ENCODE results near the gene SLC1A7. TPM values are rescaled to one million over a fixed set of nuclear protein-coding genes. Genes with fewer than 3 reads are reported as not detected.

The SLC1A7 gene
- total and polyA plus RNA-seq, 7 donors, result 0.04 to 6.2 (median 0.36) TPM

GRCh38 chr1:53145051-53145600 lies 2.7 kb upstream of the SLC1A7 start:
- WGBS, 3 donors, result 84 to 92% (median 92%) methylated on average over 11 of the region's 11 CpGs
- no peaks in the 10 kb centered on the region for H3K36me3 ChIP-seq (ENCODE audit: insufficient read depth in 1 of 2, low read depth in 1 of 2)
- ATAC-seq (no peak), DNase-seq (no peak)
- peaks cover 0 to 3% (median 0%) of the 10 kb centered on the region in 3 donors for H3K27me3 ChIP-seq (ENCODE audit: insufficient read depth in 3 of 3, low read length in 2 of 3)
- no peaks in the 10 kb centered on the region for H3K9me3 ChIP-seq
- intact Hi-C loops (cut with DNase I), result no loop called here
- H3K27ac ChIP-seq, result no peak overlapping the region
- TF ChIP-seq CTCF (IDR thresholded peaks at IDR 0.05), result no peak
- H3K4me1 ChIP-seq, result no peaks in the 10 kb centered on the region
- no peak overlapping the region for H3K4me3 ChIP-seq

GRCh38 chr1:53144201-53144600 lies 1.8 kb upstream of the SLC1A7 start:
- intact Hi-C loops (cut with DNase I), result no loop called here
- H3K4me1 ChIP-seq, result no peaks in the 10 kb centered on the region
- H3K9me3 ChIP-seq, result no peaks in the 10 kb centered on the region
- no peaks in the 10 kb centered on the region for H3K36me3 ChIP-seq (ENCODE audit: insufficient read depth in 1 of 2, low read depth in 1 of 2)
- DNase-seq (no peak), ATAC-seq (no peak)
- no peak overlapping the region for H3K27ac ChIP-seq
- TF ChIP-seq CTCF (IDR thresholded peaks at IDR 0.05), result no peak
- 61 to 93% (median 79%) methylated on average over 3 of the region's 3 CpGs for WGBS, 3 donors
- no peaks in the 10 kb centered on the region for H3K27me3 ChIP-seq (ENCODE audit: insufficient read depth in 3 of 3, low read length in 2 of 3)
- no peak overlapping the region for H3K4me3 ChIP-seq

- no peak for TF ChIP-seq CTCF (IDR thresholded peaks at IDR 0.05)
- Histone ChIP-seq H3K27ac (no peak overlapping the region), H3K9me3 (no peaks in the 10 kb centered on the region), H3K4me1 (no peaks in the 10 kb centered on the region), H3K4me3 (no peak overlapping the region), H3K27me3 (ENCODE audit: insufficient read depth in 3 of 3, low read length in 2 of 3) (no peaks in the 10 kb centered on the region), H3K36me3 (ENCODE audit: insufficient read depth in 1 of 2, low read depth in 1 of 2) (no peaks in the 10 kb centered on the region)
- 73 to 84% (median 74%) methylated on average over 4 of the region's 4 CpGs for WGBS, 3 donors
- ATAC-seq (no peak), DNase-seq (no peak)
- intact Hi-C loops (cut with DNase I), result no loop called here
Observed at GRCh38 chr1:53143527-53143926, 1.1 kb upstream of the SLC1A7 start.

- H3K4me3 ChIP-seq, result no peak overlapping the region
- intact Hi-C loops (cut with DNase I), result no loop called here
- no peak for TF ChIP-seq CTCF (IDR thresholded peaks at IDR 0.05)
- H3K27me3 ChIP-seq (ENCODE audit: insufficient read depth in 3 of 3, low read length in 2 of 3), result no peaks in the 10 kb centered on the region
- H3K9me3 ChIP-seq, result peaks cover 9% of the 10 kb centered on the region
- H3K27ac ChIP-seq, result no peak overlapping the region
- H3K36me3 ChIP-seq (ENCODE audit: insufficient read depth in 1 of 2, low read depth in 1 of 2), result no peaks in the 10 kb centered on the region
- no peaks in the 10 kb centered on the region for H3K4me1 ChIP-seq
- DNase-seq (no peak), ATAC-seq (no peak)
- WGBS, 3 donors, result 82 to 83% (median 82%) methylated on average over 15 of the region's 15 CpGs
Observed at GRCh38 chr1:53141487-53142055, 867 bp downstream of the SLC1A7 start.

GRCh38 chr1:53140451-53140850 lies 2.0 kb downstream of the SLC1A7 start:
- Histone ChIP-seq H3K36me3 (ENCODE audit: insufficient read depth in 1 of 2, low read depth in 1 of 2) (no peaks in the 10 kb centered on the region), H3K4me3 (no peak overlapping the region), H3K9me3 (peaks cover 9% of the 10 kb centered on the region), H3K4me1 (no peaks in the 10 kb centered on the region), H3K27ac (peak overlapping the region; percentile 16), H3K27me3 (ENCODE audit: insufficient read depth in 3 of 3, low read length in 2 of 3) (no peaks in the 10 kb centered on the region)
- WGBS, 3 donors, result 68 to 73% (median 70%) methylated on average over 3 of the region's 3 CpGs
- TF ChIP-seq CTCF (IDR thresholded peaks at IDR 0.05), result no peak
- intact Hi-C loops (cut with DNase I), result no loop called here
- DNase-seq (no peak), ATAC-seq (no peak)

Measured in psoas muscle (tissue), 8 donors.